ENCODE results near the gene NHLH1. TPM values are rescaled to one million over a fixed set of nuclear protein-coding genes. Genes with fewer than 3 reads are reported as not detected.

NHLH1 gene
- total RNA-seq, 2 donors from 2014 or later, result not detected

DNA sequence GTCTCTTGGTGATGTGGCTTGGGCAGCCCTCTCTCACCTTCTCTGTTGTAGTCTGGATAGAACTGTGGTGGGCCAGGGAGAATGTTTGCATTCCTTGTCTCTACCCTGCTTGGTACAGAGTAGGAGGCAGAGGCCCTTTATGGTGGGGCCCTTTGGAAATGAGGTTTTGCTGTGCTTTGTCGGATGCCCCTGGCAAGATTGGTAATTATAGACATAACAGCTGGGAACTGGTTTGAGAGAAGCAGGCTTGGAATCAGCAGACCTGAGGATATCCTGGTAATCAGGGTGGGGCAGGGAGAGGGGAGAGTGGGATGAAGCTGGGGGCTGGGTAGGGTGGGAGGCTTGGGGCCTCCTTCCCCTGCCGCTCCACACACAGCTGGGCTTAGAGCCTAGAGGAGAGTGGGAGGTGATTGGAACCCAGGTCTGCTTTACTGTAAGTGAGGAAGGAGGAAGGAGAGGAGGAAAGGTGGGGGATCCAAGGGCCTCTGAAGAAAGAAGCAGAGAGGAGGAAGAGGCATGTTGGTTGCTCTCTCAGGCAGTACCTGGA is 38.5 kb downstream of the NHLH1 start:
- Histone ChIP-seq H3K9me3 (no peaks in the 10 kb centered on the region), H3K4me3 (no peak overlapping the region), H3K27me3 (no peaks in the 10 kb centered on the region), H3K4me1 (peaks cover 0 to 31% of the 10 kb centered on the region in 2 donors), H3K36me3 (no peaks in the 10 kb centered on the region), H3K27ac (no peak overlapping the region)
- DNase-seq (ENCODE audit: low spot score), result no peak
- TF ChIP-seq, protein P1, sequence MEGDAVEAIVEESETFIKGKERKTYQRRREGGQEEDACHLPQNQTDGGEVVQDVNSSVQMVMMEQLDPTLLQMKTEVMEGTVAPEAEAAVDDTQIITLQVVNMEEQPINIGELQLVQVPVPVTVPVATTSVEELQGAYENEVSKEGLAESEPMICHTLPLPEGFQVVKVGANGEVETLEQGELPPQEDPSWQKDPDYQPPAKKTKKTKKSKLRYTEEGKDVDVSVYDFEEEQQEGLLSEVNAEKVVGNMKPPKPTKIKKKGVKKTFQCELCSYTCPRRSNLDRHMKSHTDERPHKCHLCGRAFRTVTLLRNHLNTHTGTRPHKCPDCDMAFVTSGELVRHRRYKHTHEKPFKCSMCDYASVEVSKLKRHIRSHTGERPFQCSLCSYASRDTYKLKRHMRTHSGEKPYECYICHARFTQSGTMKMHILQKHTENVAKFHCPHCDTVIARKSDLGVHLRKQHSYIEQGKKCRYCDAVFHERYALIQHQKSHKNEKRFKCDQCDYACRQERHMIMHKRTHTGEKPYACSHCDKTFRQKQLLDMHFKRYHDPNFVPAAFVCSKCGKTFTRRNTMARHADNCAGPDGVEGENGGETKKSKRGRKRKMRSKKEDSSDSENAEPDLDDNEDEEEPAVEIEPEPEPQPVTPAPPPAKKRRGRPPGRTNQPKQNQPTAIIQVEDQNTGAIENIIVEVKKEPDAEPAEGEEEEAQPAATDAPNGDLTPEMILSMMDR (IDR thresholded peaks at IDR 0.05), result no peak

DNA sequence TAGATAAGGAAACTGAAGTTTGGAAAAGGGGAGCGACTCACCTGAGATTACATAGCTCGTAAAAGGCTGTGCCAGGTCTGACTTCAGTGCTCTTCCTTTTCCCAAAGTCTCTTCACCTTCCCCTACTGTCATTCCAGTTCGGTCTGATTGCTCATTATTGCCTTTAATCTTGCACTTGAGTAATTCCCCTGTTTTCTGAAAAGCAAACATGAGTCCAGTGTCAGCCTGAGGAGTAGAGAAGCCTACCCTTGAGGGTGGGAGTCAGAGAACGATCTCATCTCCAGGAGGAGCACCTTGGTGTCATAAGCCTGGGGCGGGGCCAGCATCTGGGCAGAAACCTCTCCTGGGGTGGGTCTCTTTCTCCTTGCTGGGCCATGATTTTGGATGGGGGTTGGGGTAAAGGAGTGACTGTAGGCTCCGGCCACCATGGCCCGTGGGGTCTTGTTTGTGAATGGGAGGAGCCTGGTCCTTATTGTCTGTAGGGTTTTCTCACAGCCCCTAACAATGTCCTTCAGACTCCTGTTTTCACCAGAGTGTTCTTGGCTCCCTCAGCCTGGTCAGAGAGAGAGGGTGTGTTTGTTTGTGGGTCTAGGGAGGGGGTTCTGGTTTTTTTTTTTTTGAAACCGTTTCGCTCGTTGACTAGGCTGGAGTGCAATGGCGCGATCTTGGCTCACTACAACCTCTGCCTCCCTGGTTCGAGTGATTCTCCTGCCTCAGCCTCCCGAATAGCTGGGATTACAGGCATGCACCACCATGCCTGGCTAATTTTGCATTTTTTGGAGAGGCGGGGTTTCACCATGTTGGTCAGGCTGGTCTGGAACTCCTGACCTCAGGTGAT is 39.5 kb downstream of the NHLH1 start:
- Histone ChIP-seq H3K27me3 (no peaks in the 10 kb centered on the region), H3K36me3 (no peaks in the 10 kb centered on the region), H3K4me1 (peaks cover 0 to 33% of the 10 kb centered on the region in 2 donors), H3K9me3 (no peaks in the 10 kb centered on the region), H3K27ac (no peak overlapping the region), H3K4me3 (no peak overlapping the region)
- TF ChIP-seq, protein P1 (IDR thresholded peaks at IDR 0.05), result no peak
- DNase-seq (ENCODE audit: low spot score), result peak; percentile 42

DNA sequence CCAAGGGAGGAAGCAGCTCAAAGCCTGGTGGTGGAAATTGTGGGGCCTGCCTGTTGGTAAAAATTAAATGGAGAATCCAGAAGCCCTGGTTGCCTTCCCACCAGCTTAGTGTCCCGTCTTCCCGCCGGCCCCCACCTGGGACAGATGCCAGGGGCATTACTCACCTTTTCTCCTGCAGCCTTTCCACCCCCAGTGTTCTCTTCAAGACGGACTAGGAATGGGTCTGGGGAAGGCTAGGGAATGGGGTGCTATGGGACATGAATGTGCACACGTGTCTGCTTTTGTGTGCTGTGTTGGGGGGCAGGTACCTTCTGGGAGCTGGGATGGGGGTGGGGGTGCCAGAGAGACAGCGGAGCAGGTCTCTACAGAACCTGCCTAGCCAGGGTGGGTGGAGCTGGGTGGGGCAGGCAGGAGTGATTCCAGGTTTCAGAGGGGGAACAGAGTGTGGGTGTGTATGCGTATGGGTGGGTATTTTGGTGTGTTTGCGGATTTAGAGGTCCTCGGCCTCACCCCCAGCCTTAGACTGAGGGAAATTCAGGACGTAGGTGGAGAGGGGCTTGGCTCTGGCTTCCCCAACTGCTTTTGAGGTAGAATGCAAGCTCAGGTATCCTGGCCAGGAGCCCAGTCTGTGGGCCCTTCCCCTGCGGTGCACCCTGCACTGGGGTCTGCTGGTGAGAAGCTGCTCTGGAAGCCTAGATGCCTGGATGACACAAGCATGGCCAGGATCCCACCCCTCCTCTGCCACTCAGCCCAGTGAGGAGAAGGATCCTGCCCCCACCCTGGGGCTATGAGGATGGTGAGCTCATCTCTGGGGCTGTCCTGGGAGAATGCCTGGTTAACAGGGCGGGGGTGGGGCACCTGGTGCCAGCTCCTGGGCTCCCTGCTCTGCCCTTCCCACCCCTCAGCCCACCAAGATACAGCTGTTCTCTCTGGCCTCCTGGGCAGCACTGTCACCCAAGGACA is 41.2 kb downstream of the NHLH1 start:
- Histone ChIP-seq H3K4me3 (no peak overlapping the region), H3K9me3 (no peaks in the 10 kb centered on the region), H3K36me3 (no peaks in the 10 kb centered on the region), H3K27me3 (no peaks in the 10 kb centered on the region), H3K27ac (no peak overlapping the region), H3K4me1 (peaks cover 0 to 19% of the 10 kb centered on the region in 2 donors)
- DNase-seq (ENCODE audit: low spot score), result peak; percentile 13
- TF ChIP-seq, protein P1 (IDR thresholded peaks at IDR 0.05), result no peak

DNA sequence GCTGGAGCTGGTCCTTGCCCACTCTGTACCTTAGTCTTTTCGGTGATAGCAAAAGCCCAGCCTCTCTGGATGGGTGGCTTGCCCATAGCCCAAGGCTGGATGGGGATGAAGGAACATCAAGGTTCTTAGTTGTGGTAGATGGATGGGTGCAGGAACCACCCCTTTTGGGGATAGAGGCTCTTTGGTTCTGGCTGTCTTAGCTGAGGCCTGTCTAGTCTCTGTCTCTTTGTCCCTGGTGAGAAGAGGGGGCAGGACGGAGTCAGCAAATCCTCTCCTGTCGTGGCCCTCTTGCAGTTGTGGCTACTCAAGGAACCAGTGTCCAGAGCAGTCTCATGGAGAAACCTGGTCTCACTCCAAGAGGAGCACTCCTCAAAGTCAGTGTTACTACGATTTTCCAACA is 42.0 kb downstream of the NHLH1 start:
- Histone ChIP-seq H3K27me3 (no peaks in the 10 kb centered on the region), H3K27ac (no peak overlapping the region), H3K36me3 (no peaks in the 10 kb centered on the region), H3K9me3 (no peaks in the 10 kb centered on the region), H3K4me3 (no peak overlapping the region), H3K4me1 (peaks cover 0 to 19% of the 10 kb centered on the region in 2 donors)
- TF ChIP-seq, protein P1 (IDR thresholded peaks at IDR 0.05), result no peak
- no peak for DNase-seq (ENCODE audit: low spot score)

DNA sequence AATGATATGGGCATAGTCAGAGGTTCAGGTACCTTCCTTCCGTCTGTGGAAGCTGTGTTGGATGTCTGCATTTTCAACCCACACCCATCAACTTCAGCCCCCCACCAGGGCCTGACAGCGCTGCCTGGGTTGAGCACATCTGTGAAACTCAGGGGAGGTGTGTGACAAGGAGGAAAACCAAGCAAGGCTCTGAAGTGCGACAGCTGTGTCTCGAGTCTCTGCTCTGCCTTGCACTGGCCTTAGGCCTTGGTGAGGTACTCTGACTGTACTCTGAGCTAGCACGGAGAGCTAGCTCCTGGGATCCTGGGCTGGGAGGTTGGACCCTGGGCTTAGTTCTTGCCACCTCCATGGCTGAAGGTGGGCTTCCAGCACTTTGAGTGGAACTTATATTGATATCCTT is 42.6 kb downstream of the NHLH1 start:
- Histone ChIP-seq H3K36me3 (no peaks in the 10 kb centered on the region), H3K27me3 (no peaks in the 10 kb centered on the region), H3K4me3 (no peak overlapping the region), H3K9me3 (no peaks in the 10 kb centered on the region), H3K27ac (peak overlapping the region in 1 of 2 donors; percentile 21), H3K4me1 (peaks cover 0 to 19% of the 10 kb centered on the region in 2 donors)
- TF ChIP-seq, protein P1 (IDR thresholded peaks at IDR 0.05), result no peak
- no peak for DNase-seq (ENCODE audit: low spot score)

Measured in right atrium auricular region (tissue), 2 donors.